AG04450 (cell line): Measurements from ENCODE around the gene TNRC6B. TPM values are rescaled to one million over a fixed set of nuclear protein-coding genes. Genes with fewer than 3 reads are reported as not detected.
"Not testable (repeated sequence)": the region's sequence is repeated elsewhere in the genome, so short reads cannot be mapped to it uniquely, and the experiment has no call there.

Source experiments
- CTCF ChIA-PET: fragments of 300-600, 350-600 bp; formaldehyde crosslinking; extraction: SDS; loops from one replicate; lab custom pipeline; 2022; ENCODE audit warnings: antibody characterized with exemption, inconsistent platforms; lab: Charles Lee
- POLR2A ChIA-PET: fragments of 350-600 bp; formaldehyde crosslinking; extraction: SDS; loops from one replicate; lab custom pipeline; 2021; ENCODE audit warnings: antibody characterized with exemption, inconsistent platforms; lab: Yijun Ruan, JAX
- DNase-seq: peaks from one replicate; pipeline ENCODE4 v3.0.0-alpha.2; 2011; ENCODE audit warnings: low read depth, low spot score
- H3K27ac ChIP-seq: one replicate; pipeline ENCODE4 v1.5.1; 2012; ENCODE audit warnings: low read depth, low read length, control low read depth
- H3K27me3 ChIP-seq: one replicate; pipeline ENCODE4 v1.6.0; 2012; ENCODE audit warnings: low read length; ENCODE audit not compliant: control insufficient read depth, insufficient read depth
- H3K4me3 ChIP-seq: 2 replicates; pipeline ENCODE4 v1.5.1; 2011; ENCODE audit warnings: mild to moderate bottlenecking, low read depth, low read length, control low read depth
- H3K9me3 ChIP-seq: 2 replicates; pipeline ENCODE4 v1.5.1; 2012; ENCODE audit warnings: low read length; ENCODE audit not compliant: control insufficient read depth, insufficient read depth
- polyA plus RNA-seq: library from polyadenylated mRNA; depleted of rRNA; stranded (reverse); fragments of >200 nt; gene quantifications from 2 replicates; pipeline ENCODE4 v1.2.3, GENCODE V29; 2011
- TF ChIP-seq, protein P1 (sequence below): IDR thresholded peaks from 2 replicates; pipeline ENCODE4 v1.5.1; 2011; ENCODE audit warnings: low read depth, low read length, control low read depth, inconsistent platforms

Gene TNRC6B
- polyA plus RNA-seq, 1 experiment = 6.6 TPM

GRCh38 chr22:40147388-40148176, 30.1 kb upstream of the TNRC6B start:
- TF ChIP-seq, protein P1, sequence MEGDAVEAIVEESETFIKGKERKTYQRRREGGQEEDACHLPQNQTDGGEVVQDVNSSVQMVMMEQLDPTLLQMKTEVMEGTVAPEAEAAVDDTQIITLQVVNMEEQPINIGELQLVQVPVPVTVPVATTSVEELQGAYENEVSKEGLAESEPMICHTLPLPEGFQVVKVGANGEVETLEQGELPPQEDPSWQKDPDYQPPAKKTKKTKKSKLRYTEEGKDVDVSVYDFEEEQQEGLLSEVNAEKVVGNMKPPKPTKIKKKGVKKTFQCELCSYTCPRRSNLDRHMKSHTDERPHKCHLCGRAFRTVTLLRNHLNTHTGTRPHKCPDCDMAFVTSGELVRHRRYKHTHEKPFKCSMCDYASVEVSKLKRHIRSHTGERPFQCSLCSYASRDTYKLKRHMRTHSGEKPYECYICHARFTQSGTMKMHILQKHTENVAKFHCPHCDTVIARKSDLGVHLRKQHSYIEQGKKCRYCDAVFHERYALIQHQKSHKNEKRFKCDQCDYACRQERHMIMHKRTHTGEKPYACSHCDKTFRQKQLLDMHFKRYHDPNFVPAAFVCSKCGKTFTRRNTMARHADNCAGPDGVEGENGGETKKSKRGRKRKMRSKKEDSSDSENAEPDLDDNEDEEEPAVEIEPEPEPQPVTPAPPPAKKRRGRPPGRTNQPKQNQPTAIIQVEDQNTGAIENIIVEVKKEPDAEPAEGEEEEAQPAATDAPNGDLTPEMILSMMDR = no peak
- no peaks in the 10 kb centered on the region for H3K9me3 ChIP-seq
- no peaks in the 10 kb centered on the region for H3K27me3 ChIP-seq
- ChIA-PET POLR2A (no interaction called here), CTCF (no interaction called here)
- DNase-seq = no peak
- H3K4me3 ChIP-seq = no peak overlapping the region
- no peak overlapping the region for H3K27ac ChIP-seq

- no peaks in the 10 kb centered on the region for H3K27me3 ChIP-seq
- POLR2A ChIA-PET = no interaction called here
- DNase-seq = no peak
- TF ChIP-seq, protein P1 = no peak
- CTCF ChIA-PET = no interaction called here
- H3K27ac ChIP-seq = no peak overlapping the region
- H3K4me3 ChIP-seq = no peak overlapping the region
- no peaks in the 10 kb centered on the region for H3K9me3 ChIP-seq
These were observed 24.5 kb upstream of the TNRC6B start for GRCh38 chr22:40153192-40153591.

DNA sequence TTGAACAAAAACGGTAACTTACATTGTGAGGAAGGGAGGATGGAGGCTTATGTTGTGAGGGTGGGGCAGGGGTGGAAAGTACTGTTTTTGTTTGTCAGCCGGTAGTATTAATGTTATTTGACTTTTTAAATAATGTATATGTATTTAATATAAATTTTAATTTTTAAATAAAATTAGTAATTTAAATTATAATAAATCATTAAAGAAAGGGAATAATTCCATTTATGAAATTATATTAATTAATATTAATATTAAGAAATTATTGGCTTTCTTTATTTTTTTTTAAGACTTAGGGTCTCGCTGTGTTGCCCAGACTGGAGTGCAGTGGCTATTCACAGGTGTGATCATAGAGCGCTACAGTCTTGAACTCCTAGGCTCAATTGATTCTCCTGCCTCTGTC, 24.0 kb upstream of the TNRC6B start:
- no peak overlapping the region for H3K4me3 ChIP-seq
- H3K27me3 ChIP-seq = no peaks in the 10 kb centered on the region
- H3K9me3 ChIP-seq = no peaks in the 10 kb centered on the region
- TF ChIP-seq, protein P1 = no peak
- ChIA-PET POLR2A (no interaction called here), CTCF (no interaction called here)
- H3K27ac ChIP-seq = no peak overlapping the region
- DNase-seq = no peak

DNA sequence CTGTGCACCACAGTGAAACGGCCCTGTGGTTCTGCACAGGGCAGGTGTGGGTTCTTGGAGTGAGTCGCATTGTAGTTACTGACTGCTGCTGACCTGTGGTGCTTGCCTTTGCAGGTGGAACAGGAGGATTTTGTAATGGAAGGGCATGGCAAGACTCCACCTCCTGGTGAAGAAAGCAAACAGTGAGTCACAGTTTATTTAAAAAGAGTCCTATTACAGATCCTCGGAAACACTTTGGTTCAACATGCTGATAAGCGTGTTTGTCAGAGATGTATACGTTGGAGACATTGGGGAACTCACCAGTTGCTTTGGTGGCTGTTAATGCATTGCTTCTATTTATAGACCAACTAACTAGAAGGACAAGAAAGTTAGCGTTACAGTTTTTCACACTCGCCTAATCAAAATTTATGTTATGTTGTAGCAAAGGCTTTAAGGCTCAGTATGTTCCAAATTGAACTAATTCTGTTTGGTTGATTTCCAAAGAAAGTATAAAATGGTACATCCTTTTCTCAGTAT, 21.7 kb upstream of the TNRC6B start:
- ChIA-PET POLR2A (no interaction called here), CTCF (no interaction called here)
- Histone ChIP-seq H3K27me3 (no peaks in the 10 kb centered on the region), H3K4me3 (no peak overlapping the region), H3K27ac (no peak overlapping the region), H3K9me3 (no peaks in the 10 kb centered on the region)
- TF ChIP-seq, protein P1 = peak; percentile 24; the same call in 1 of the 2 replicates
- no peak for DNase-seq

- CTCF ChIA-PET, POLR2A ChIA-PET, H3K27ac ChIP-seq, DNase-seq, H3K27me3 ChIP-seq, H3K4me3 ChIP-seq, H3K9me3 ChIP-seq: not testable (repeated sequence)
These were observed 21.0 kb upstream of the TNRC6B start for GRCh38 chr22:40156682-40157081.
